Neutrophil (primary cell): ENCODE results near the gene MALRD1.

Source experiments
- H3K27ac ChIP-seq: fragments of 200-600 bp; sonication (generic); 2 replicates; pipeline ENCODE4 v1.5.1; 2016; ENCODE audit warnings: mild to moderate bottlenecking, moderate library complexity
- H3K27me3 ChIP-seq: fragments of 200-600 bp; sonication (generic); 2 replicates; pipeline ENCODE4 v1.6.0; 2016; ENCODE audit warnings: mild to moderate bottlenecking
- H3K36me3 ChIP-seq: fragments of 200-600 bp; sonication (generic); 2 replicates; pipeline ENCODE4 v1.5.1; 2017
- H3K4me1 ChIP-seq, 2 experiments: fragments of 200-600 bp in 1 of 2; sonication (generic) in 1 of 2; 1 replicate in 1 of 2; 2 replicates in 1 of 2; pipeline versions ENCODE4 v1.5.1 to v1.6.1; 2013 to 2016; ENCODE audit warnings: low read depth in 1 of 2, low read length in 1 of 2, mild to moderate bottlenecking in 1 of 2, moderate library complexity in 1 of 2; ENCODE audit not compliant: control insufficient read depth in 1 of 2, insufficient read depth in 1 of 2
- H3K4me3 ChIP-seq, 2 experiments: fragments of 200-600 bp in 1 of 2; sonication (generic) in 1 of 2; 1 replicate in 1 of 2; 2 replicates in 1 of 2; pipeline ENCODE4 v1.5.1; 2013 to 2016; ENCODE audit warnings: low read depth in 1 of 2, low read length in 1 of 2, mild to moderate bottlenecking in 1 of 2, moderate library complexity in 1 of 2
- H3K9me3 ChIP-seq: fragments of 200-600 bp; sonication (generic); 2 replicates; pipeline ENCODE4 v1.5.1; 2016
- TF ChIP-seq, protein P1 (sequence below): fragments of 200-600 bp; sonication (generic); IDR thresholded peaks from 2 replicates; pipeline ENCODE4 v1.5.1; 2016; ENCODE audit warnings: antibody characterized with exemption

MALRD1 gene

DNA sequence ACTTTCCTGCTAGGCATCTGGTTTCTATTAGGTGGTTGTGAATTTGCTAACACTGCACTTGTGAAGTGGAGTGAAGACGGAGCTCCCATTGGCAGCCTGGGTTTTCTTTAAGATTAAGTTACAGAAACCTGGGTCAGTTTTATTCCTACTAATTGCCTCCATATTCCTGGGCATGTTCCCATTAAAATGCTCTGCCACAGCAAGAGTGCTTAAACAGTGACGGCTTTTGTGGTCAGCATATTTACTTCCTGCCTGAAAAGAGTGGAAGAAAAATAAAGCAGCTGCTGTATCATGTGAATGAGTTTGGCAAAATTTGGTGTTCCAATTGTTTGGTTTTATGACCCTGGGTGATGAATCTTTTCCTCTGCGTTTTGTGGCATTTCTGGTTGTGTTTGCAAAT lies 670.7 kb downstream of the MALRD1 start:
- no peak overlapping the region for H3K27ac ChIP-seq
- no peaks in the 10 kb centered on the region for H3K9me3 ChIP-seq
- no peaks in the 10 kb centered on the region for H3K4me1 ChIP-seq
- no peak overlapping the region for H3K4me3 ChIP-seq
- TF ChIP-seq, protein P1, sequence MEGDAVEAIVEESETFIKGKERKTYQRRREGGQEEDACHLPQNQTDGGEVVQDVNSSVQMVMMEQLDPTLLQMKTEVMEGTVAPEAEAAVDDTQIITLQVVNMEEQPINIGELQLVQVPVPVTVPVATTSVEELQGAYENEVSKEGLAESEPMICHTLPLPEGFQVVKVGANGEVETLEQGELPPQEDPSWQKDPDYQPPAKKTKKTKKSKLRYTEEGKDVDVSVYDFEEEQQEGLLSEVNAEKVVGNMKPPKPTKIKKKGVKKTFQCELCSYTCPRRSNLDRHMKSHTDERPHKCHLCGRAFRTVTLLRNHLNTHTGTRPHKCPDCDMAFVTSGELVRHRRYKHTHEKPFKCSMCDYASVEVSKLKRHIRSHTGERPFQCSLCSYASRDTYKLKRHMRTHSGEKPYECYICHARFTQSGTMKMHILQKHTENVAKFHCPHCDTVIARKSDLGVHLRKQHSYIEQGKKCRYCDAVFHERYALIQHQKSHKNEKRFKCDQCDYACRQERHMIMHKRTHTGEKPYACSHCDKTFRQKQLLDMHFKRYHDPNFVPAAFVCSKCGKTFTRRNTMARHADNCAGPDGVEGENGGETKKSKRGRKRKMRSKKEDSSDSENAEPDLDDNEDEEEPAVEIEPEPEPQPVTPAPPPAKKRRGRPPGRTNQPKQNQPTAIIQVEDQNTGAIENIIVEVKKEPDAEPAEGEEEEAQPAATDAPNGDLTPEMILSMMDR = no peak
- H3K27me3 ChIP-seq = no peaks in the 10 kb centered on the region
- H3K36me3 ChIP-seq = no peaks in the 10 kb centered on the region

DNA sequence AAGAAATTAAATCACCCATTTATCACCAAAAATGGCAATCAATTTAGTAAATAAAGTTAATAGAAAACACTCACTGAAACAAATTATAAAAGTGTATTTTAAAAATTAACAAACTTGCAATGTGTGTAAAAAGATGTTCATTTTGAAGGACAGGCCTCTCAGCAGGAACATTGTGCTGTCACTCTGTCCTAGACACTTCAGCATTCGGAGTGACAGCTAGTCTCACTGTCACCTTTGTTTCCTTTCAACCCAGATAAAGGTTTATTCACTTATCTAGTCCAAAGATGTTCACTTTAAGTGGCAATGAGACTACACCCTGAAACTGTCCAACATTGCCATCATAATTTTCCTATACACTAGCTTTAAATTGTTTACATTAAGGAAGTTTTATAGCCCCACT lies 675.7 kb downstream of the MALRD1 start:
- Histone ChIP-seq H3K4me3 (no peak overlapping the region), H3K27me3 (no peaks in the 10 kb centered on the region), H3K4me1 (no peaks in the 10 kb centered on the region), H3K36me3 (no peaks in the 10 kb centered on the region), H3K27ac (no peak overlapping the region), H3K9me3 (no peaks in the 10 kb centered on the region)
- TF ChIP-seq, protein P1 = no peak

DNA sequence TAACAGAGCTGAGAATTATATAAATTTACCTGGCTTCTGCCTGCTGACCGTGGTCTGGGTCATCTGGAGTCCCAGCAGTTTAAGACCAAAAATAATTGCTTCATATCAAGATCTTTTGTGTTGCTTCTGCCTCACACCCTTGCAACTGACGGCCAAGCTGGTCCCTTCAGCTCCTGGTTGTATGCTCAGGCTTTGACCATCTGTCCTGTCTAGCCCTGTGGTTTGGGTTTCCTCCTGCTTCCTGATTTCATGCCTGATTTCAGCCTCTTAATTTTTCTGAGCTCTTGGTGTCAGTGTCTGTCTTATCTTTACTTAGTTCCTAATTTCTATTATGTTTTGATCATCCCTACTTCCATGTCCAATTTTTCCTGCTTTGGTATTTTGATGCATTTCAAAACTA lies 679.8 kb downstream of the MALRD1 start:
- Histone ChIP-seq H3K27ac (no peak overlapping the region), H3K4me1 (no peaks in the 10 kb centered on the region), H3K36me3 (no peaks in the 10 kb centered on the region), H3K27me3 (no peaks in the 10 kb centered on the region), H3K9me3 (no peaks in the 10 kb centered on the region), H3K4me3 (no peak overlapping the region)
- TF ChIP-seq, protein P1 = no peak

DNA sequence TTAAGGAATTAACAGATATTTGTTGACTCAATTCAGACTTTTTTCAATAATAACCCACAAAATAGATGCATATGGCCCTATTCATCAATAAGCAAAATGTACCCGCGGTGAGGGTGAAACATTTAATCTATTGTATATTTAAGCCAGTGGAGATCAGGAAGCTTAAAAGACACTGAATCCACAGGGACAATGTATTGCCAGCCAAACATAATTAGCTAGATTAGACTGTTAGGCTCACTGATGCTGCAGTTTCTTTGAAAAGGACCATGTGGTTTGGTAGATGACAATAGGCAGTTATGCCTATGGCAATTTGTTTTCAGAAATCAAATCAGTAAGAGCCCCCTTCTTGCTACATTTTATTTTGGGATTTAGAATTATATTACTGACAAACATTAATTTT lies 680.4 kb downstream of the MALRD1 start:
- Histone ChIP-seq H3K4me3 (no peak overlapping the region), H3K27ac (no peak overlapping the region), H3K4me1 (no peaks in the 10 kb centered on the region), H3K36me3 (no peaks in the 10 kb centered on the region), H3K27me3 (no peaks in the 10 kb centered on the region), H3K9me3 (no peaks in the 10 kb centered on the region)
- TF ChIP-seq, protein P1 = no peak

DNA sequence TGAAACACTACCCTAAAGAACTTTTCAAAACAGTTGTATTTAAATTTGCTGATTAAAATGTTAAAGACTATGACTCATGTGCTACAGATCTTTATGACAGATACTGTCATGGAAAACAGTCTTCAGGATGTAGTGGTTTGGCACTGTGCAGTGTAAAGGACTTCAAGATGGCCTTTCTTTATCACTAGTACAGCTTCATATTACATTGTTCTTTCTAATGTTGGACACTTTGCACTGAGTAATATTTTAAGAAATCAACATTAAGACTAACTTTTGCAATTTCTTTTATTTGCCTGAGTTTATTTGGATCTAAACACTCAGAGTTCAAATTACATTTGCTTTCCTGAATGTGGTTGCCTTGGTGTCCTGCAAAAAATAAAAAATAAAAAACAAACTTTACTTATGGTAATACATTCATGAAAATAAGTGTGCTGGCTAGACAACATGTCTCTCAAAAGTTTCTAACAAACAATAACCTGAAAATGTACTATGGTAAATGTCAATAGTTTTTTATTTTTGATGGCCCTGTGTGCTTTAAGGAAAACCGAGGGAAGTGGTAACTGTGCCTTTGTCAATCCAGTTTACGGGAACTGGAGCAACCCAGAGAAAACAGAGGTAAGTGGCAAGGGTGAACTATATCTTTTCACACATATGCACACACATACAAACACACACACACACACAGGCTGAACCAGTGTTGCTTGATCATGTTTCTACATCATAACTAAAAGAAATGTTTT lies 681.7 kb downstream of the MALRD1 start:
- no peaks in the 10 kb centered on the region for H3K9me3 ChIP-seq
- H3K4me3 ChIP-seq = no peak overlapping the region
- no peaks in the 10 kb centered on the region for H3K4me1 ChIP-seq
- H3K27ac ChIP-seq = no peak overlapping the region
- H3K27me3 ChIP-seq = no peaks in the 10 kb centered on the region
- H3K36me3 ChIP-seq = no peaks in the 10 kb centered on the region
- TF ChIP-seq, protein P1 = no peak
